RPMI8226 (cell line): ENCODE measurements around the gene SLMAP.
A peak's percentile ranks its signal among the peaks of the same experiment; 100 is the strongest.

ENCODE experiments used
- DNase-seq: peaks from one replicate; pipeline ENCODE4 v3.0.0-alpha.2; 2015

The SLMAP gene

DNA sequence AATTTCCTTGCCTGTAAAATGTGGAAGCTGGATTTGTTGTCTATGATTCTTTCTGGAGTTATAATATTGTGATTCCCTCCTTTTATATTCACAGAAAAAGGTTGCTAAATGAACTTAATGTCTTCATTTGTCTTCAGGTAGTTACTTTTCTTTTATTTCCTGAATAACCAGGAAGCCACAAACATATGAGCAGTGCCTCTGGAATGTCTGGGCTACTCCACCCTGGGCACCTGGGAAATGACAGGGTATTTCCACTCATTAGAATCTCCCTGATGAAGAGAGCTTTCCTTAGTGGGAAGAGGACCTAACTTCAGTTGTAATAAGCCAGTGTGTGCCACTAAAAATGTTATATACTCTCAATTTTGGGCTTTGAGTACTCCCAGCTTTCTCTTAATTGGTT, 3.8 kb upstream of the SLMAP start:
- DNase-seq, result no peak

DNA sequence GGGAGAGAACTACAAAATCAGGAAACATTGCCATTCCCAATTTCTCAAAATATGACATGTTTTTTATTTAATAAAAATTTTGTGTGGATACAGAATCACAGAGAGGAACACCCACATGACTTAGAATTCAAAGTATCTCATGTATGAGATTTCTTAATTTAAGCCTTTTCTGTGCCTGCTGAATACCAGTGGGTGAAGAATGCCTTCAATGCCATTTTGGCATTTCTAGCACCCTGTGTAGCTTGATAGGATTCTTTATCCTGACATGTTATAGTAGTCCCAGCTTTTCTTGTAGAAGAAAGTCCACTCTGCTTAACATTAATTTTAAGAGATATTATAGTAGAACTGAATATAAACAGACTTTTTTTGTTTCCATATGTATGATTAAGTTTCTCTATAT, 3.1 kb upstream of the SLMAP start:
- no peak for DNase-seq

DNA sequence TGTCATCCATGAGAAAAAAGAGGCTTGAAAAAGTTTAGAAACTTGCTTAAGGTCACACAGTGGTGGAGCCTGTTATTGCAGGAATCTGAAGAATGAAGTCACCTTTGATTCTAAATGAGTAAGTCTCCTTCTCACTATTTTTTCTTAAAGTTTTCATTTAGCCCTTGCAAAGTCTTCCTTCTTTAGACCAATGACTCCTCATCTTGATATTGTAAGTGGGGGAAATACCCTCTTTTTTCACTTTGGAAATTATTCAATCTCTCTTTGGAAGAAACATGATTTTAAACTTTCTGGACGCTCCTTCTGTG, 787 bp upstream of the SLMAP start:
- DNase-seq, result peak; percentile 37

DNA sequence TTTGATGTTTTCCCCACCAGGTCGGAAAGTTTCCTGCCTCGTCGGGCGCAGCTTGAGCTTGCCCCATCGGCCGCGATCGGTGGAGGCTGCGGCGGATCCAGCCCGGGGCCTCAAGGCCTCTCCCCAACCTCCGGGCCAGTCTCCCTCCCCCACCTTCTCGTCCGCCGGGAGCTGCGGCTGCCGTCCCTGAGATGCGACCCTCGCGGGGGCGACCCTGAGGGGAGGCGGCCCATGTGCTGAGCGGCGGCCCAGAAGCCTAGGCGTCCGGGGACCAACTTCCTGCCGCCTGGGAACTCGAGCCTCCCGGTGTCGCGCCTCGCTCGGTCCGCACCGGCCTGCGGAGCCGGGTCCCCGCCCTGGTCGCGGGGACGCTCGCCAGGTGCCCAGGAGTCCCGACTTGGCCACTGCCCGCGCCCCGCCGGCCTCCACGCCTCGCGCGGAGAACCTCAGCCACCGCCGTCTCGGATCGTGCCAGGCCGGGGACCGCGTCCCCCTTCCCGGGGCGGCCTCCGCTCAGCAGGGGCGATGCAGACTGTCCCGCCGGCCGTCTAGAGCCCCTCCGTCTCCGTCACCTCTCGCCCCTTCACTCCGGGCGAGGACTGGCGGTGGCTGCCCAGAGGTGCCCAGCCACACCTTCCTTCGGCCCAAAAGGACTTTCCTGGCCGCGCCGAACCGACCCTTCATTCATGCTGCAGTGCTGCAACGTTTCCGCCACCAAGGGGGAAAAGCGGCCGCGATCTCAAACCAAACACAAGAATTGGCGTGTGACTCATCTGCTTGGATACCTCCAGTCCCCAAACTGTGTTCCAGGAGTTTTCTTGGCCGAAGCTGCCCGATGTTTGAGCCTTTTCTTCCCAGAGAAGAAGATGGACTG, 656 bp downstream of the SLMAP start:
- DNase-seq, result peak; percentile 50

DNA sequence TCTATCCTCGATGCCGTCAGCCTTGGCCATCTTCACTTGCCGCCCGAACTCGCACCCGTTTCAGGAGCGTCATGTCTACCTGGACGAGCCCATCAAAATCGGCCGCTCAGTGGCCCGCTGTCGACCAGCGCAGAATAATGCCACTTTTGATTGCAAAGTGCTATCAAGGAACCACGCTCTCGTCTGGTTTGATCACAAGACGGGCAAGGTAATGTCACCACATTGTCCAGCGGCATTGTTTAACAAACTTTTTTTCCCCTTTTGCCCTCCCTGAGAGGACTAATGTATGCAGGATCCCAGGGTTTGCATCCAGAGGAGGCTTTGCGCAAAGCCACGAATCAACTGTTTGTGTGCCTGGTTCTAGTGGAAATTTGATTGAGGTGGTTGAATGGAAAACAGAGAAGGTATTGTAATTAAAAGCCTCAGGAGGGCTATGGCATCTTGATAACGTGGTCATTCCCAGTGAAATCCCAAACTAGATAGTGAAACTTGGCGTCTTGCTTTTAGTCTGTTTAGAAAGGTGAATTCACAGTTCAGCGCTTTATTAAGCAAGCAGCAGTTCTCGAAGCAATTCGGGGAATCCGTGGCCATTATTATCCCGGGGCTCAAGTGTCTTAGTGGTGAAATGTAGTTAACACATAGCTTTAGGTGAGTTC, 1.7 kb downstream of the SLMAP start:
- no peak for DNase-seq

DNA sequence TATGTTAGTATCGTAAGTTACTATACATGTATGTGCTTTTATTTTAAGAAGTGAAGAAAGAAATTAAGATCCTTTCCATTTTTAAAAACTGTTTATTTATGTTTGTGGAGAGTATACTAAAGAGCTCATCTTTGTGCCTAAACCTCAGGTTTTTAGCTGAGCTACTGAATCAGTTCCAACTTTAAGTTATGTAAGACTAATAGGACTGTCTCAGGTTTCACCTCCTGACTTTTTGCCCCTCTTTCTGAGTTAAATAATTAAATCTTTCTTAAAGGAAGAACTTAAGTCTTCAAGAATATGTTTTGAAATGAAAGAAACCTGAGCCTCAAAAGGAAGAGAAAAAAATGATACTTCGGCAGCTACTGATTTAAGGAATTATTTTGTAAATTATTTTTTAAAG, 2.6 kb downstream of the SLMAP start:
- no peak for DNase-seq

DNA sequence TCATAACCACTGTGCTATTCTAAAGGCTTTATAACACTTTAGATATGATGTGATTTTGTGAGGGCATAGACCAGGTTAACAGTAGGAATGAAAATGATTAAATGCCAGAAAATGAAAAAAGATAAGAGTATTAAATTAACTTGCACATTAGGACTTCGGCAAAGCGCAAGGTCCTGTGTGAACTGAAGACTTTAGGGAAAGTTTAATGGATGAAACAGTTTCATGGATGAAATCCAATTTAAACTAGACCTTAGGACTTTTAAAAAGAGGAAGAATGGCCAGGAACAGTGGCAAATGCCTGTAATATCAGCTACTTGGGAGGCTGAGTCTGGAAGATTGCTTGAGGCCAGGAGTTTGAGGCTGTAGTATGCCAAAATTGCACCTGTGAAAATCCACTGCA, 8.7 kb downstream of the SLMAP start:
- no peak for DNase-seq

DNA sequence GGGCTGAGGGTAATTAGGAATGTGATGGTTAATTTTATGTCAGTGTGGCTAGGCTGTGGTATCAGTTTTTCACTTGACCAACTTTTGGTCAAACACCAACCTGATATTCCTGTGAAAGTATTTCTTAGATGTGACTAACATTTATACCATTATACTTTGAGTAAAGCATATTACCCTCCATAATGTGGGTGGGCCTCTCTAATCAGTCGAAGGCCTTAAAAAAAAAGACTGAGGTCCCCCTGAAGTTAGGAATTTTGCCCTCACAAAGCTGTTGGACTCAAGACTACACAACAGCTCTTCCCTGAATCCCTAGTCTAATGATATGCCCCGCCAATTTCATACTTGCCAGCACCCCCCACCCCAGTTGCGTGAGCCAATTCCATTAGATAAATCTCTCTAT, 12.5 kb downstream of the SLMAP start:
- no peak for DNase-seq

DNA sequence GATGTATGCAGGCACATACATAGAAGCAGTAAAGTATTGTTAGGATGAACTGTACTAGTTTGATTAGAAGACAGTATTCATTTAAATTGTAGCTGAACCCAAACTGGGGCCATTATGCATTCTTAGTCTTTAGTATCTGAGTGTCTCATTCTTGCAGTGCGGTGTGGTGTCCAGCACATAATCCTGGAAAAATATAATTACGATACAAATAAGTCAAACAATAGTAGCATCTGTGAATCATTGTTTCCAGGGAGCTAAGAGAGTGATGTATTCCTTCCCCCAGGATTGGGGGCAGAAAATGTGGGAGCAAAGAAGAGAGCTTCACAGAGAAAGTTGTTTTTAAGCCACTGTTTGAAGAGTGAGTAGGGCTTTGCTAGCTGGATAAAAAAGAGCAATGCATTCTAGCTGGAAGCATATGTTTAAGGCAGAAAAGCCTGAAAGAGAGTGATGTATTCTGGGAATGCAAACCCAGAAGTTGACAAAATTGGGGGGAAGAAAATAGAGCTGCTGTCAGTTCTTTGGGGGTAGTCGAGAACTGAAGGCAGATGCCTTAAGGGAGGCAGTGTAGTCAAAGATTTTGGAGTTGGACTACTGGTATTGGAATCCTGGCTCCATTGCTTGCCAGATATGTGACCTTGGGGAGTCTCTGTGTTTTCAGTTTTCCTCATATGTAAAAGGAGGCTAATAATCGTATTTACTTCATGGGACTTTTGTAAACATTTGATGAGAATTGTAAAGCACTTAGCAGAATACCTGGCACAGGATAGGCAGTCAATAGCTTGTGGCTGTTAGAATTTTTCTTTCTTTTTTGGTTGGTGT, 14.1 kb downstream of the SLMAP start:
- DNase-seq, result no peak

DNA sequence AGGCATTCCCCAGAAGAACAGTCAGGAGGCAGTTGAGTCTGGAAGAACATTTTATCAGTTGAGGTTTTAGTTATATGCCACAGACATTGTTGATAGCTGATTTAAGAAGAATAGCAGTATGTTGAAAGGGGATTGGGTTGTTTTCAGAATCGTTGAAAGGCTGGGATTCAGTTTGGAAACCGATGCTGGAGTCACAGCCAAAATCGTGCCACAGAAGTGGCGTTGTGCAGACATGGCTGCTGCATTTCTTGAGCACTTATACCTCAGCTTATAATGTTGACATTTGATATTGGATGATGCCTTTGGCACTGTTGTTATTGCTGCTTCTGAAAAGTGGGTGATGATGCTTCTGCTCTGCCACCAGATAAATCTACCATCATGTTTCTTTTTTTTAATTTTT, 16.1 kb downstream of the SLMAP start:
- no peak for DNase-seq

DNA sequence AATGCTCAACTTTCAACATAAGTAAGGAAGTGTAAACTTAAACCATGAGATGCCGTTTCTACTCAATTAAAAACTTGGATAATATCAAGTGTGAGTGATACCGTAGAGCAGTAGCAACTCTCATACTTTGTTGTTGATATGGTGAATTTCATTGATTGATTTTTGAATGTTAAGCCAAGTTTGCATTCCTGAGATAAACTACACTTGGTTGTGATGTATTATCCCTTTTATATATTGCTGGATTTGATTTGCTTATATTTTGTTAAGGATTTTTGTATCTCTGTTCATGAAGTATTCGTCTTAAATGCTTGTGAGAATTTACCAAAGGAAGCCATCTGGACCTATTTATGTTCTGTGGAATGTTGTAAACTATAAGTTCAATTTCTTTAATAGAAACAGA, 21.7 kb downstream of the SLMAP start:
- no peak for DNase-seq

DNA sequence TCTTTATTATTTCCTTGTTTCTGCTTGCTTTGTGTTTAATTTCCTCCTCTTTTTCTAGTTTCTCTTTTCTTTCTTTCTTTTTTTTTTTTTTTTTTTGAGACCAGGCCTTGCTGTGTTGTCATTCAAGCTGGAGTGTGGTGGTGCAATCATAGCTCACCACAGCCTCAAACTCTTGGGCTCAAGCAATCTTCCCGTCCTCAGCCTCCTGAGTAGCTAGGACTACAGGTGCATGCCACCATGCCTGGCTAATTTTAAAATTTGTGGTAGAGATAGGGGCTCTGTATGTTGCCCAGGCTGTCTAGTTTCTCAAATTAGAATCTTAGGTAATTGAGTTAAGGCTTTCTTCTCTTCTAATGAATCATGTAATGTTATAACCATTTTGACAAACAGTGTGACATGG, 22.4 kb downstream of the SLMAP start:
- no peak for DNase-seq

DNA sequence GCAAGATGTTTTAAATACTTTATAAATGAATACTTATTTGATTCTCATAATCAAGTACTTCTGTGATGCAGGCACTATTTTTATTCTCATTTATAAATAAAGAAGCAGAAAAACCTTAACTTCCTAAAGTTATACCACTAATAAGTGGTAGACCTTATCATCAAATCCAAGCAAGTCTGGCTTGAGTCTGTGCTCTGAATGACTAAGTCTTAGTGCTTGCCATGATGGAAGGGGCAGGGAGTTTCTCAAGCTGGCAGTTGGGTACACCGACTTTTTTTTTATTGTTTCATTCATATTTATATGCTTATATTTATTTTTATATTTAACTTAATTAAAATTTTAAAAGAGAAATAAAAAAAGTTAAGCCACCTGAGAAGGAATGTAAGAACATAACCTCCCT, 23.6 kb downstream of the SLMAP start:
- DNase-seq, result no peak

DNA sequence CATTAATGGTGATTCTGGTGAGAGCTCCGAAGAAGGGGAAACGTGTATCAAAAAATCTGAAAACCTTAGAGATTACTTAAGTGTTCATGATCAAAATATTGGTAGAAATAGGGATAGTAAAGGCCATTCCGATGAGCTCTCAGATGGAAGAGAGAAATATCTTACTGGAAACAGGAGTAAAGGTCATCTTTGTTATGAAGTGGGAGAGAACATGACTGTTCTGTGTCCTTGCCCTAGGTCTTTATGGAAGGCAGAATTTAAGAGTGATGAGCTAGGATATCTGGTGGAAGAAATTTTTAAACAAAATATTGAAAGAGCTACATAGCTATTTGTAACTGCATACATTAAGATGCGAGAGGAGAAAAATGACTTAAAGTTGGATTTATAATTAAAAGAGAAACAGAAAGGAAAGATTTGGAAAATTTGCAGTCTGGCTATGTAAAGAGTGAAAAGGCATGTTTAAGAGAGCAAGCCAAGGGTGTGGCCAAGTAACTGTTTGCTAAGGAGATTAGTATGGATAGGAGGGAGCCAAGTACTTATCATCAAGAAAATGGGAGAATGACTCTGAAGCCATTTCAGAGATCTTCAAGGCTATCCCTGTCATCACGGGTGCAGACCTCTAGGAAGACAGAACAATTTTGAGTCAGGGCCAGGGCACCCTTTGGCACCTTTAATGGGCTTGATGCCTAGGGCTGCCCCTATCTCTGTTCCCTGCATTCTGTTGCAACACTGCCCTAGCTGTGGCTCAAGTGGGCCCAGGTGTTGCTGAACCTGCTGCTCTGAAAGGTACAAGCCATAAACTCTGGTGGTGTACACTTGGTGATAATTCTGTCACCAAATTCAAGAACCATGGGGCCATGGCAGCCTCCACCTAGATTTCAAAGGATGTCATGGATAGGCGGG, 27.3 kb downstream of the SLMAP start:
- DNase-seq, result no peak

DNA sequence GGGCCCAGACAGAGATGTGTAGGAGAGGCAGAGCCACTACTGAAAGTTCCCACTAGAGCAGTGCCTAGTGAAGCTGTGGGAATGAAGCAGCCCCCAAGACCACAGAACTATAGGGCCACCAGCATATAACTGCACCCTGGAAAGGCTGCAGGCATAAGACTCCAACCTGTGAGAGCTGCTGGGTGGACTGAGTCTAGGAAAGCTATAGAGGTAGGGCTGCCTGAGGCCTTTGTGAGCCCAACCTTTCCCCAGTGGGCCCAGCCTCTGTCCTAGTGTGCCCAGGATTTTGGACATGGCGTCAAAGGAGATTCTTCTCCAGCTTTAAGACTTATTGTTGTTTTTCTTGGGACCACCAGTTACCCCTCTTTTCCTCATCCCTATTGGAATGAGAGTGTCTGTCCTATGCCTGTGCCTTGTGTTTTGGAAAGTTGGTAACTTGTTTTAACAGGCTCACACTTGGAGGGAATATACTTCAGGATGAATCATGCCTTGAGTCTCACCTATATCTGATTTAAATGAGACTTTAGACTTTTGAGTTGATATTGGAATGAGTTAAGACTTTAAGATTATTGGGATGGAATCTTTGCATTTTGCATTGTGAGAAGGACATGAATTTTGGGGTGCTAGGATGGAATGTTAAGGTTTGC, 28.1 kb downstream of the SLMAP start:
- no peak for DNase-seq

DNA sequence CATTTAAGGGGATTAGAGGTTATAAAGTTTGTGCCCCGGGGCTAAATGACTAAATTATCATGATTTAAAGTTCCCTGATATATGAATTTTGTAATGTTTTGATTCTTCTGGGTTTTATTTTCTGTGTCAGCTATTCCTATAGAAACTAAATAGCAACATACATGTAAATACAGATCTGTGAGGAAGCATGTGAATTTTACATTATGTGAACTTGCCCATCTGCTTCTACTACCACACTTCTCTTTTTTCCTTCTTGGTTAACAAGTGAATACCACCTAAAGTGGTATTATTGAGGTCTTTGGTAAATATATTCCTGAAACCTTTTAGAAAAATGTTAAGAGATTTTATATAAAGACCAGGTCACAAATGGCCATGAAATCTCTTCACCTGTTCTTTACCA, 29.3 kb downstream of the SLMAP start:
- no peak for DNase-seq

DNA sequence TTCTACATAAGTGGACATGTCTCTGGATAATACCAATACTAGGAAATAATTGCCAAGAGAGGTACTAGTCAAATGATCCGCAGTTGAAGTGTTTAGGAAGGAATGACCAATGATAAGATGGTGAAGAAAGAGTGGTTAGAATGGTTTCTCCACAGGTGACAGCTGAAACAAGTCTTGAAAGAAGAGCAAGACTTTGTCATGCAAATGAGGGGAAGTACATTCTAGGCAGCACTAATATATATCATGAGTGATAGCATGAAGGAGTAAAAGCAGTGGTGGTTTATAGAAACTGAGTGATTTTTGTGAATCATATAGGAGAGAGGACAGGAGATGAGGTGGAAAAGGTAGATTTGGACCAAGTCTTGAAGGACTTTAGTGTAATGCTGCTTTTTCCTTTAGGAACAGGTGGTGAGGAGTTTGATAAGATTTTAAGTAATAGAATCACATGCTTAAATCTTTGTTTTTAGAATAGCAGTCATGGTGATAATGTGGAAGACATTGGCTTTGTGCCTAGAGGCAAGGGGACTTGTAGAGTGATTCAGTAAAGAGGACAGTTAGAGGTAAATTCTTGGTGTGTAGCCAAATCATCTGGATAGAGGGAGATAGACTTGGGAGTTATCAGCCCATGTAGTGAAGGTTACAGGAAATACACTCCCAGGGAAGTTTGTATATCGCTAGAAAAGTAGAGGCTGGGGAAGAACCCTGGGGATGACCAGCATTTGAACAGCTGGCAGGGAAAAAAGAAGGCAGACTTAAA, 31.9 kb downstream of the SLMAP start:
- DNase-seq, result no peak

DNA sequence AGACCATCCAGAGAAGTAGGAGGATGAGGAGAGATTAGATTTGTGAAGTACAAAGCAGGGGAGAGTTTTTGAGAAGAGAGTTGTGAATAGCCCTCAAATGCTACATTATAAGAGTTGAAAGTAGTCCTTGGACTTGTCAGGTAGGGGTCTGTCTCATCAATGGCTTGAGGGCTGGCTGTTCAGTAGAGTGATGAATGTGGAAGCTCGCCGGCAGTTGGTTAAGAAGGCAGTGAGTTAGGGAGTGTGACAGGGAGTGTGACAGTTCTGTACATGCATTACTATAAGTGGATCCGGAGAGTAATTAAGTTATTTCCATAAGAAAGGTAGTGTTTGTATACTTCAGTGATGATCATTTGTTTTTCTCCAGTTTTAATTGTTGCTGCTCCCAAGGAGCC, 32.5 kb downstream of the SLMAP start:
- no peak for DNase-seq

DNA sequence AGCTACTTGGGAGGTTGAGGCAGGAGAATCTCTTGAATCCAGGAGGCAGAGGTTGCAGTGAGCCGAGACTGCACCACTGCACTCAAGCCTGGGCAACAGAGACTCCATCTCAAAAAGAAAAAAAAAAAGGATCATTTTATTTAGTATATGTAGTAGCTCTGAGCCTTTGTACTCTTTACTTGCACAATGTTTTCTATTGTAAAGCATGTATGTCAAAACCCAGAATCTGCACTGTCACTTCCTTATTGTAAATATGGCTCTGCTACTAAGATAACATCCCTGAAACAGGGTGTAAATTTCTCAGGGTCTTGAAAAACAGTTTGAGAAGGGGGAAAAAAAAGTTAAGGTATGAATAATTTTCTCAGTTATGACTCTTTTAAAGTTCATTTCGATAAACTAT, 35.1 kb downstream of the SLMAP start:
- no peak for DNase-seq

DNA sequence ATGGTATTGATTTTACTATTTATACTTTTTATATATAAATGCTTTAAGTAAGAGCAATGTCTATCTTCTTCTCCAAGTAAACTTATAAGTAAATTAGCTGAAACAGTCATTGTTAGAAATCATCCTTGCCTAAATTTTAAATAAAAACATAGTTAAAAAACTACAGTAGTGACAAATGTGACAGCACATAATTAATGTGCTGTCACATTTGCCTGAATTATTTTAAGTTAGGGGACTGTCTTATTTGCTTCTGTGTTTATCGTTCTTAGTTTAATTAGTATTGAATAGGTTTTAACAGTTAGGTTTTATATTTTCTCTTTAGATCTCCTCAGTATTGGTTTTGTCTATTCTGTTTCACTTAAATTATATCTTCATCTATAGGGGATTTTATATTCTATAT, 36.1 kb downstream of the SLMAP start:
- DNase-seq, result no peak

DNA sequence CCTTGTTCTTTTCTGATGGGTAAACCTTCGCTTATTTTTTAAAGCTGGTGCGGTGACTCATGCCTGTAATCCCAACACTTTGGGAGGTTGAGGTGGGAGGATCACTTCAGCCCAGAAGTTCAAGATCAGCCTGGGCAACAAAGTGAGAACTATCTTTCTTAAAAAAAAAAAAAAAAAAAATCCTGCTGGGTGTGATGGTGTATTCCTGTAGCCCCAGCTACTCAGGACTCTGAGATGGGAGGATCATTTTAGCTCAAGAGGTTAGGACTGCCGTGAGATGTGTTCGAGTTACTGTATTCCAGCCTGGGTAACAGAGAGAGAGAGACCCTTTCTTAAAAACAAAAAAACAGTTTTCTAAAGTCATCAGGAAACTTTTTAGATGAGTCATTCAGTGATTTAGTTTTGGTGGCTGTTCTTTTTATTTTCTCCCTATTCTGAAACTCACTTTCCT, 37.7 kb downstream of the SLMAP start:
- no peak for DNase-seq

DNA sequence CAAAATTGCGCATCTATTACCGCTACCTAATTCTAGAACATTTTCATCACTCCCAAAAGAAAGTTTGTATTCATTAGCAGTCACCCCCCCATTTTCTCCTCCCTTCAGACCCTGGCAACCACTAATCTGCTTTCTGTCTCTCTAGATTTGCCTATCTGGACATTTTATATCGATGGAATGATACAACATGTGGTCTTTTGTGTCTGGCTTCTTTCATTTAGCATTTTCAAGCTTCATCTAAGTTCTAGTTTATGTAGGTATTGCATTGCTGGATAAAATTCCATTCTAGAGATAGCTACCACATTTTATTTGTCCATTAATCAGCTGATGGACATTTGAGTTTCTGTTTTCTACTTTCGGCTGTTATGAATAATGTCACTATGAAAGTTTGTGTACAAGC, 38.4 kb downstream of the SLMAP start:
- DNase-seq, result no peak
